ENCODE measurements around the gene BCKDHB. TPM values are rescaled to one million over a fixed set of nuclear protein-coding genes. Genes with fewer than 3 reads are reported as not detected.
A peak's percentile ranks its signal among the peaks of the same experiment; 100 is the strongest.

The BCKDHB gene
- total RNA-seq, 1 donor from 2014 or later, result 15.0 TPM

DNA sequence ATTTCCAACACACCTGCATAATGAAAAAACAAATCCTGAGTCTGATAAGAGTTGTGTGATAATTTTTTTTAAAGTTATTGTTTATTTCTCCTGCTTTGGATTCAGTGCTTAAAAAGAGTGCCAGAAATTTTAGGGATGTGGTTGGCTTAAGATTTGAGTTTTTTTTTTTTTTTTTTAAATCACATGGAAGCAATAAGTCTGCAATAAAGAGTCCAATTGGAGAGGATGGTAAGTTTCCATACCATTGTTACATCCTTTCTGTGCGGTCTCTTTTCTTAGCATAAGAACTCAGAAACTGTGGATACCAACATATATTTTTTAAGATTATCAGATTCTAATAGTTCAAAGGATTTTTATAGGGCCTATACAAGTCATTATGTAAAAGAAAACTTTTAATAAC, 171.0 kb downstream of the BCKDHB start:
- no peak for FAIRE-seq
- TF ChIP-seq, protein P1, sequence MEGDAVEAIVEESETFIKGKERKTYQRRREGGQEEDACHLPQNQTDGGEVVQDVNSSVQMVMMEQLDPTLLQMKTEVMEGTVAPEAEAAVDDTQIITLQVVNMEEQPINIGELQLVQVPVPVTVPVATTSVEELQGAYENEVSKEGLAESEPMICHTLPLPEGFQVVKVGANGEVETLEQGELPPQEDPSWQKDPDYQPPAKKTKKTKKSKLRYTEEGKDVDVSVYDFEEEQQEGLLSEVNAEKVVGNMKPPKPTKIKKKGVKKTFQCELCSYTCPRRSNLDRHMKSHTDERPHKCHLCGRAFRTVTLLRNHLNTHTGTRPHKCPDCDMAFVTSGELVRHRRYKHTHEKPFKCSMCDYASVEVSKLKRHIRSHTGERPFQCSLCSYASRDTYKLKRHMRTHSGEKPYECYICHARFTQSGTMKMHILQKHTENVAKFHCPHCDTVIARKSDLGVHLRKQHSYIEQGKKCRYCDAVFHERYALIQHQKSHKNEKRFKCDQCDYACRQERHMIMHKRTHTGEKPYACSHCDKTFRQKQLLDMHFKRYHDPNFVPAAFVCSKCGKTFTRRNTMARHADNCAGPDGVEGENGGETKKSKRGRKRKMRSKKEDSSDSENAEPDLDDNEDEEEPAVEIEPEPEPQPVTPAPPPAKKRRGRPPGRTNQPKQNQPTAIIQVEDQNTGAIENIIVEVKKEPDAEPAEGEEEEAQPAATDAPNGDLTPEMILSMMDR (IDR thresholded peaks at IDR 0.05; ENCODE audit: insufficient read depth, low read length, severe bottlenecking), result no peak
- no peak overlapping the region for H3K4me3 ChIP-seq (ENCODE audit: low read depth, low read length)
- H3K36me3 ChIP-seq (ENCODE audit: control insufficient read depth, insufficient read depth, low read length), result no peaks in the 10 kb centered on the region
- DNase-seq (ENCODE audit: low read depth), result no peak
- H3K27me3 ChIP-seq (ENCODE audit: control insufficient read depth, insufficient read depth, low read length), result no peaks in the 10 kb centered on the region

DNA sequence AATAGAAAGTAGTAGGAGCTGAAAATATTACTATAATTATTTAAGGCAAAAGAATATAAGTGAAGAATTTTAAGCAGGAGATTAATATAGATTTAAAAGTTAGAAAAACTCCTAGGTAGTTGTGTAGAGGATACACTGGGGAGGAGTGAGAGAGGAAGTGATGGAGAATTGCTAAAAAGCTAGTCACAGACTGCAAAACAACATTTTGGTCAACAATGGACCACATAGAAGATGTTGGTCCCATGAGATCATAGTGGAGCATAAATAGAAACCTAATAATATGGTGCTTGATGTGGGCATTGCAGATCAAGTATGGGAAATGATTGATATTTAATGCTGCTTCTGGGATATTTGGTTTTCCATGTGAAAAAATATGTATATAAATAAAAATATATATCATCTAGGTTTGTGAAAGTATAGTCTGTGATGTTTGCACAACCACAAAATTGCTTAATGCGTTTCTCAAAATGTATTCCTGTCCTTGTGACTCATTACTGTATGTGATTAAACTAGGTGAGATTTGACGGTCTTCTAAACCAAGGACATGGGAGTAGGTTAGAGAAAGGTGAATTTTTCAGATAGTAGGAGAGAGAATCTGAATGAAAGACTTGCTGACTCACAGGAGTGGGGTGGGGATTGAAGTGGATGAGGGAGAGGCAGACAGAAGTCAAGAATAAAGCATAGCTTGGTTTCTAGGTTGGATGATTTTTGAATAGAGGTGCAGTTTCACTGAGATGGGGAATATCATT, 174.0 kb downstream of the BCKDHB start:
- H3K4me3 ChIP-seq (ENCODE audit: low read depth, low read length), result no peak overlapping the region
- peak; percentile 94 for DNase-seq (ENCODE audit: low read depth)
- FAIRE-seq, result no peak
- TF ChIP-seq, protein P1 (IDR thresholded peaks at IDR 0.05; ENCODE audit: insufficient read depth, low read length, severe bottlenecking), result no peak
- H3K27me3 ChIP-seq (ENCODE audit: control insufficient read depth, insufficient read depth, low read length), result no peaks in the 10 kb centered on the region
- H3K36me3 ChIP-seq (ENCODE audit: control insufficient read depth, insufficient read depth, low read length), result no peaks in the 10 kb centered on the region

DNA sequence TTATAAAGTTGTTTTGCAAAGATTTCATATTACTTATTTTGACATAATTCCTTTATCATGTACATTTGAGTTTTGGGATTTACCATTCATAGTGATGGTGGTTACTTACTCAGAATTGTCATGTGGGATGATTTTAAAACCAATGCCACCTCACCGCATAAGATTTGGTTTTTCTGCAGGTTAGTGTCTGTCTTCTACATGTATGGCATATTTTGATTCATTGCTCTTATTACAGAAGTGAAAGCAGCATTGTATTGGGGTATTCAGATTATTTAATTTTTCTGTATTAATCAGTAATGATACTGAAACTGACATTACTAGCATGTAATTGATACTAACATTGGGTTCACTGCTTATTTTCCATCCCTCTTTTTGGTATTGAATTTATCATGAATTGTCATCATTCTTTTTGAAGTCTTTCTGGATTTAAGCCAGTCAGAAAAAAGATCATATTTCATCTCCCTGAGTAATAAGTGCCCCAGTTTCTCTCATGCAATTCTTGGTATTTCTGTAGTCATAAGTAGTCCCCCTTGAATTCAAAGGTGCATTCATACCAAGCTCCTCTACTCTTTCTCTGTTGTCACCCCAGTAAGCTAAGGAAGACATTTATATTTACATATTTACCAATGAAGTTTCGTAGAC, 176.6 kb downstream of the BCKDHB start:
- TF ChIP-seq, protein P1 (IDR thresholded peaks at IDR 0.05; ENCODE audit: insufficient read depth, low read length, severe bottlenecking), result no peak
- no peak for FAIRE-seq

DNA sequence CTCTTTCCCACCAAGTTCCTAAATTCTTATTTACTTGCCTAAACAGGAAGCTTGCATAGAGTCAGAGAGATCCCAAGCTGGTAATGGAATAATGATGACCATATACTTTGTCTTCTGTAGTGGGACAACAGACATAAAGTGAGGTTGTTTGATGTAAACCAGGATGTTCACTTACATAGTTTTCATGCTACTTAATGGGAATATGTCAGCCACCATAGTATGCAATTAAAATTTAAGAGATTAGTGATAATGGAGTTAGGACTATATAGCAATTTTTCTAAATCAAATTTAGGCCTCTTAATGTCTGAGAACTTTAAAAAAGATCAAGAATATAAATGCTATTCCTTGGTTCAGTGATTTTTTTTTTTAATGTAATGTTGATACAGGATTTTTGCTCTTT, 180.6 kb downstream of the BCKDHB start:
- DNase-seq (ENCODE audit: low read depth) (no peak), FAIRE-seq (no peak)
- TF ChIP-seq, protein P1 (IDR thresholded peaks at IDR 0.05; ENCODE audit: insufficient read depth, low read length, severe bottlenecking), result no peak
- Histone ChIP-seq H3K4me3 (ENCODE audit: low read depth, low read length) (no peak overlapping the region), H3K36me3 (ENCODE audit: control insufficient read depth, insufficient read depth, low read length) (no peaks in the 10 kb centered on the region), H3K27me3 (ENCODE audit: control insufficient read depth, insufficient read depth, low read length) (no peaks in the 10 kb centered on the region)

More for the DNA sequence above, 176.6 kb downstream of the BCKDHB start:
- DNase-seq (ENCODE audit: low read depth), result no peak
- Histone ChIP-seq H3K4me3 (ENCODE audit: low read depth, low read length) (no peak overlapping the region), H3K27me3 (ENCODE audit: control insufficient read depth, insufficient read depth, low read length) (no peaks in the 10 kb centered on the region), H3K36me3 (ENCODE audit: control insufficient read depth, insufficient read depth, low read length) (no peaks in the 10 kb centered on the region)

DNA sequence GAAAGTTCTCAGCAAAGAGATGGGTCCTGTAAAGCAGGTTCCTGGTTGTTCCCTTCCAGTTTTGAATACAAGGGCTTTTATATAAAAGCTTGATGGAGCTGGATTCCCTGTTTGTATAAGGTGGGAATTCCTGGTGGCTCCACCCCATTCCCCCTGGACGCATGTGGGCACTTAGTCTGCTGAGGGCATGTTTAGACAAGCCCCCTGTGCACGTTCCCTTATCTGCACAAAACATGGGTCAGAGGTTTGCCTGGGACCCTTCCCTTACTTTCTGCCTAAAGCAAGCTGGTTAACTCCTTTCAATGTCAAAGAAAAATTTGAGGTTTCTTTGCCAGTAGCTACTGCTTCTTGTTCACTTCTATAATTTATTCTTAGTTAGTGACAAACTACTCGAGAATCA, 181.1 kb downstream of the BCKDHB start:
- Histone ChIP-seq H3K36me3 (ENCODE audit: control insufficient read depth, insufficient read depth, low read length) (no peaks in the 10 kb centered on the region), H3K4me3 (ENCODE audit: low read depth, low read length) (no peak overlapping the region), H3K27me3 (ENCODE audit: control insufficient read depth, insufficient read depth, low read length) (no peaks in the 10 kb centered on the region)
- FAIRE-seq, result no peak
- TF ChIP-seq, protein P1 (IDR thresholded peaks at IDR 0.05; ENCODE audit: insufficient read depth, low read length, severe bottlenecking), result no peak
- DNase-seq (ENCODE audit: low read depth), result peak; percentile 30

All from bronchial epithelial cell (primary cell).